ENCODE results near the gene MAP3K20.

- TF ChIP-seq CTCF (conservative IDR thresholded peaks at IDR 0.05 in 1 of 2, IDR thresholded peaks at IDR 0.05 in 1 of 2; ENCODE audit: low read depth in 1 of 2, low read length in 2 of 2): no peak
- no peak for TF ChIP-seq EZH2 (IDR thresholded peaks at IDR 0.05; ENCODE audit: low read length, missing control alignments)
Observed at GRCh38 chr2:173137610-173138009, 62.0 kb downstream of the MAP3K20 start.
